ENCODE results near the gene PFN4.

PFN4 gene

GRCh38 chr2:24082787-24083566 is 40.2 kb downstream of the PFN4 start:
- no peak overlapping the region for H3K27ac ChIP-seq (ENCODE audit: insufficient read depth, low read length, poor library complexity, severe bottlenecking)
- H3K36me3 ChIP-seq (ENCODE audit: control insufficient read depth, insufficient read depth, low read length), result no peaks in the 10 kb centered on the region
- H3K27me3 ChIP-seq (replicated peaks; ENCODE audit: control insufficient read depth, insufficient read depth, low read length, poor library complexity, severe bottlenecking), result no peaks in the 10 kb centered on the region
- peaks cover 5% of the 10 kb centered on the region for H3K4me1 ChIP-seq (ENCODE audit: control insufficient read depth, insufficient read depth, low read length, poor library complexity, severe bottlenecking)
- H3K4me3 ChIP-seq (ENCODE audit: insufficient read depth, low read depth, low read length, poor library complexity, severe bottlenecking), result no peak overlapping the region
- DNase-seq, result no peak
- no peaks in the 10 kb centered on the region for H3K9me3 ChIP-seq (ENCODE audit: control insufficient read depth, low read length)

GRCh38 chr2:24080701-24081100 is 42.4 kb downstream of the PFN4 start:
- Histone ChIP-seq H3K27me3 (replicated peaks; ENCODE audit: control insufficient read depth, insufficient read depth, low read length, poor library complexity, severe bottlenecking) (no peaks in the 10 kb centered on the region), H3K36me3 (ENCODE audit: control insufficient read depth, insufficient read depth, low read length) (no peaks in the 10 kb centered on the region), H3K27ac (ENCODE audit: insufficient read depth, low read length, poor library complexity, severe bottlenecking) (no peak overlapping the region), H3K9me3 (ENCODE audit: control insufficient read depth, low read length) (no peaks in the 10 kb centered on the region), H3K4me3 (ENCODE audit: insufficient read depth, low read depth, low read length, poor library complexity, severe bottlenecking) (no peak overlapping the region), H3K4me1 (ENCODE audit: control insufficient read depth, insufficient read depth, low read length, poor library complexity, severe bottlenecking) (peaks cover 12% of the 10 kb centered on the region)
- no peak for DNase-seq

- Histone ChIP-seq H3K9me3 (ENCODE audit: control insufficient read depth, low read length) (no peaks in the 10 kb centered on the region), H3K27me3 (replicated peaks; ENCODE audit: control insufficient read depth, insufficient read depth, low read length, poor library complexity, severe bottlenecking) (no peaks in the 10 kb centered on the region), H3K4me1 (ENCODE audit: control insufficient read depth, insufficient read depth, low read length, poor library complexity, severe bottlenecking) (peaks cover 7% of the 10 kb centered on the region), H3K27ac (ENCODE audit: insufficient read depth, low read length, poor library complexity, severe bottlenecking) (no peak overlapping the region), H3K4me3 (ENCODE audit: insufficient read depth, low read depth, low read length, poor library complexity, severe bottlenecking) (no peak overlapping the region), H3K36me3 (ENCODE audit: control insufficient read depth, insufficient read depth, low read length) (peaks cover 8% of the 10 kb centered on the region)
- no peak for DNase-seq
Measured at GRCh38 chr2:24077879-24078278, 45.3 kb downstream of the PFN4 start.

- no peaks in the 10 kb centered on the region for H3K27me3 ChIP-seq (replicated peaks; ENCODE audit: control insufficient read depth, insufficient read depth, low read length, poor library complexity, severe bottlenecking)
- H3K4me3 ChIP-seq (ENCODE audit: insufficient read depth, low read depth, low read length, poor library complexity, severe bottlenecking), result peak overlapping the region; percentile 56
- no peak for DNase-seq
- peaks cover 7% of the 10 kb centered on the region for H3K4me1 ChIP-seq (ENCODE audit: control insufficient read depth, insufficient read depth, low read length, poor library complexity, severe bottlenecking)
- H3K27ac ChIP-seq (ENCODE audit: insufficient read depth, low read length, poor library complexity, severe bottlenecking), result peak overlapping the region; percentile 86
- H3K9me3 ChIP-seq (ENCODE audit: control insufficient read depth, low read length), result no peaks in the 10 kb centered on the region
- peaks cover 11% of the 10 kb centered on the region for H3K36me3 ChIP-seq (ENCODE audit: control insufficient read depth, insufficient read depth, low read length)
Measured at GRCh38 chr2:24077535-24077877, 45.6 kb downstream of the PFN4 start.

- DNase-seq, result no peak
- Histone ChIP-seq H3K27ac (ENCODE audit: insufficient read depth, low read length, poor library complexity, severe bottlenecking) (peak overlapping the region; percentile 86), H3K36me3 (ENCODE audit: control insufficient read depth, insufficient read depth, low read length) (peaks cover 16% of the 10 kb centered on the region), H3K27me3 (replicated peaks; ENCODE audit: control insufficient read depth, insufficient read depth, low read length, poor library complexity, severe bottlenecking) (no peaks in the 10 kb centered on the region), H3K9me3 (ENCODE audit: control insufficient read depth, low read length) (no peaks in the 10 kb centered on the region), H3K4me3 (ENCODE audit: insufficient read depth, low read depth, low read length, poor library complexity, severe bottlenecking) (peak overlapping the region; percentile 56), H3K4me1 (ENCODE audit: control insufficient read depth, insufficient read depth, low read length, poor library complexity, severe bottlenecking) (peaks cover 7% of the 10 kb centered on the region)
Measured at GRCh38 chr2:24076849-24077534, 46.1 kb downstream of the PFN4 start.

GRCh38 chr2:24075915-24076848 is 47.0 kb downstream of the PFN4 start, which contains the start of gene SF3B6:
Gene SF3B6 (minus strand): TSS chr2:24076326. CDS start chr2:24076229, 97 bp downstream.
- H3K27ac ChIP-seq (ENCODE audit: insufficient read depth, low read length, poor library complexity, severe bottlenecking), result peak within 1 kb of the TSS; percentile 86
- no peaks in the 10 kb centered on the region for H3K9me3 ChIP-seq (ENCODE audit: control insufficient read depth, low read length)
- H3K4me1 ChIP-seq (ENCODE audit: control insufficient read depth, insufficient read depth, low read length, poor library complexity, severe bottlenecking), result peaks cover 7% of the 10 kb centered on the region
- H3K4me3 ChIP-seq (ENCODE audit: insufficient read depth, low read depth, low read length, poor library complexity, severe bottlenecking), result peak within 1 kb of the TSS; percentile 80
- H3K36me3 ChIP-seq (ENCODE audit: control insufficient read depth, insufficient read depth, low read length), result peaks cover 22% of the 10 kb centered on the region
- peak; percentile 100 for DNase-seq
- H3K27me3 ChIP-seq (replicated peaks; ENCODE audit: control insufficient read depth, insufficient read depth, low read length, poor library complexity, severe bottlenecking), result no peaks in the 10 kb centered on the region

- Histone ChIP-seq H3K9me3 (ENCODE audit: control insufficient read depth, low read length) (no peaks in the 10 kb centered on the region), H3K4me1 (ENCODE audit: control insufficient read depth, insufficient read depth, low read length, poor library complexity, severe bottlenecking) (peaks cover 7% of the 10 kb centered on the region), H3K36me3 (ENCODE audit: control insufficient read depth, insufficient read depth, low read length) (peaks cover 27% of the 10 kb centered on the region), H3K27ac (ENCODE audit: insufficient read depth, low read length, poor library complexity, severe bottlenecking) (peak overlapping the region; percentile 86), H3K27me3 (replicated peaks; ENCODE audit: control insufficient read depth, insufficient read depth, low read length, poor library complexity, severe bottlenecking) (no peaks in the 10 kb centered on the region), H3K4me3 (ENCODE audit: insufficient read depth, low read depth, low read length, poor library complexity, severe bottlenecking) (peak overlapping the region; percentile 80)
- no peak for DNase-seq
Measured at GRCh38 chr2:24075259-24075658, 47.9 kb downstream of the PFN4 start.

GRCh38 chr2:24073816-24074215 is 49.3 kb downstream of the PFN4 start:
- H3K4me1 ChIP-seq (ENCODE audit: control insufficient read depth, insufficient read depth, low read length, poor library complexity, severe bottlenecking), result peaks cover 7% of the 10 kb centered on the region
- H3K27me3 ChIP-seq (replicated peaks; ENCODE audit: control insufficient read depth, insufficient read depth, low read length, poor library complexity, severe bottlenecking), result no peaks in the 10 kb centered on the region
- DNase-seq, result no peak
- no peak overlapping the region for H3K4me3 ChIP-seq (ENCODE audit: insufficient read depth, low read depth, low read length, poor library complexity, severe bottlenecking)
- peaks cover 33% of the 10 kb centered on the region for H3K36me3 ChIP-seq (ENCODE audit: control insufficient read depth, insufficient read depth, low read length)
- H3K9me3 ChIP-seq (ENCODE audit: control insufficient read depth, low read length), result no peaks in the 10 kb centered on the region
- no peak overlapping the region for H3K27ac ChIP-seq (ENCODE audit: insufficient read depth, low read length, poor library complexity, severe bottlenecking)

- Histone ChIP-seq H3K4me3 (ENCODE audit: insufficient read depth, low read depth, low read length, poor library complexity, severe bottlenecking) (no peak overlapping the region), H3K36me3 (ENCODE audit: control insufficient read depth, insufficient read depth, low read length) (peaks cover 33% of the 10 kb centered on the region), H3K4me1 (ENCODE audit: control insufficient read depth, insufficient read depth, low read length, poor library complexity, severe bottlenecking) (peaks cover 4% of the 10 kb centered on the region), H3K9me3 (ENCODE audit: control insufficient read depth, low read length) (no peaks in the 10 kb centered on the region), H3K27me3 (replicated peaks; ENCODE audit: control insufficient read depth, insufficient read depth, low read length, poor library complexity, severe bottlenecking) (no peaks in the 10 kb centered on the region), H3K27ac (ENCODE audit: insufficient read depth, low read length, poor library complexity, severe bottlenecking) (no peak overlapping the region)
- no peak for DNase-seq
Measured at GRCh38 chr2:24072259-24072658, 50.9 kb downstream of the PFN4 start.
